GM18861 (cell line): ENCODE data around the gene LRRC14B.
"Not testable (repeated sequence)": the region's sequence is repeated elsewhere in the genome, so short reads cannot be mapped to it uniquely, and the experiment has no call there.

Experiments used
- ATAC-seq: cut with Tn5 transposase; IDR thresholded peaks from one replicate; pipeline ENCODE4 v1.9.1; 2021; ENCODE audit not compliant: unreplicated experiment

LRRC14B gene

DNA sequence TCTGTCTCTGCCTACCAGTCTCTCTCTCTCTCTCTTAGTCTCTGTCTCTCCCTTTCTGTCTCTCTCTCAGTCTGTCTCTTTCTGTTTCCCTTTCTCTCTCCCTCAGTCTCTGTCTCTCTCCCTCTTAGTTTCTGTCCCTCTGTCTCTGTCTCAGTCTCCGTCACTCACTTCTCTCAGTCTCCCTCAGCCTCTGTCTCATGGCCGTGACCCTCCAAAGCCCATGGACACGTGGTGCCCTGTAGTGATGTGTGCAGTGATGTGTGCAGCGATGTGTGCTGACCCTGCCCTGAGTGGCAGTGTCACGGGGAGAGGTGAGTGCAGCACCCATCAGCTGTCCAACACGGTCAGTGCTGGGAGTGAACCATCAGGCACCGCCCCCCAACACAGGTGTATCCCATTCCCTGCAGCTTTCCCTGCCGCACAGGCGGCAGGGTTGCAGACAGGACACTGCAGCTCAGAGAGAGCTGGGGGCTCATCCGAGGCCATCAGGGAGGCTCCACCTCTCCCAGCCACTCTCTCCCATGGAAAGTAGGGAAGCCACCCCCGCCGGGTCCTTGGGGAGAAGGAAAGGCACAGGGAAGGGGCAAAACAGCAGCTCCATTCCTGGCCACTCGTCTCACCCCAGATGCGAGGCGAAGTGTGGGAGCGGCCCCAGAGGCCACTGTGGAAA is 794 bp upstream of the LRRC14B start:
- ATAC-seq = no peak

DNA sequence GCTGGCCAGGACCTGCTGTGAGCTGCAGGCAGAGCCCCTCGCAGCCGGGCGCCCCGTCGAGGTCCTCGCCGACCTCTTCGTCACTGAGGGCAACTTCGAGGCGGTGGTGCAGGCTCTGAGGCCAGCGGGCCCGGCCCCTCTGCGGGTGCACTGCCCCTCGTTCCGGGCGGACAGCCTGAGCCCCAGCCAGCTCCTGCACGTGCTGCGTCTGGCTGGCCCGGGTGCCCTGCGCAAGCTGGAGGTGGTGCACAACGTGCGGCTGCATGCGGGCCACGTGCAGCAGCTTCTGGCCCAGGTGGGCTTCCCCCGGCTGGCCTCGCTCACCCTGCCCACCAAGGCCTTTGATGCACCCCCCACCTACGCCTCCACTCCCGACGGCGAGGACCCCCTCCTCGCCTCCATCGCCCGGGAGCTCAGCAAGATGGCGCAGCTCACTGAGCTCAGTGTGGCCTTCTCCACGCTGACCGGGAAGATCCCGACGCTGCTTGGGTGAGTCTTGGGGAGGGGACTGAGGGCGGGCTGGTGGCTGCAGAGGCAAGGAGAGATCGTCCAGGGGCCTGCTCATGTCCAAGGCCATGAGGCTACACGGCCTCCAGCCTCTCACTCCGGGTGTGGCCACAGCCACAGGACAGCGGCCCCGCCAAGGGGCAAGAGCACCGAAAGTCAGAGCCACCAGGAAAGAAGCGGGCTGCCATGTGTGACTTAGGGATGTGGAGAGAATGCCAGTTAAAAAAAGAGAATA is 825 bp downstream of the LRRC14B start:
- ATAC-seq = no peak

DNA sequence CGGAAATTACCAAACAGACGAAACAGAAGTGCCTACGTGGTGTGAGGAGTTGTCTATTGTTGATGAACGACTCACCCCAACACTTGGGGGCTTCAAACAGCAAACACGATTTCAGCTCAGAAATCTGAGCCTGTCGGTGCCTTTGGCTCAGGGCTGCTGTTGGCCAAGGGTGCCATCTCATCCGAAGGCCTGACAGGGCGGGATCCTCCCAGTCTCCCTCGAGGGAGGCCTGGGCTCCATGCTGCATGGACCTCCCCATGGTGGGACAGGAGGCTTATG is 1.3 kb downstream of the LRRC14B start:
- no peak for ATAC-seq

DNA sequence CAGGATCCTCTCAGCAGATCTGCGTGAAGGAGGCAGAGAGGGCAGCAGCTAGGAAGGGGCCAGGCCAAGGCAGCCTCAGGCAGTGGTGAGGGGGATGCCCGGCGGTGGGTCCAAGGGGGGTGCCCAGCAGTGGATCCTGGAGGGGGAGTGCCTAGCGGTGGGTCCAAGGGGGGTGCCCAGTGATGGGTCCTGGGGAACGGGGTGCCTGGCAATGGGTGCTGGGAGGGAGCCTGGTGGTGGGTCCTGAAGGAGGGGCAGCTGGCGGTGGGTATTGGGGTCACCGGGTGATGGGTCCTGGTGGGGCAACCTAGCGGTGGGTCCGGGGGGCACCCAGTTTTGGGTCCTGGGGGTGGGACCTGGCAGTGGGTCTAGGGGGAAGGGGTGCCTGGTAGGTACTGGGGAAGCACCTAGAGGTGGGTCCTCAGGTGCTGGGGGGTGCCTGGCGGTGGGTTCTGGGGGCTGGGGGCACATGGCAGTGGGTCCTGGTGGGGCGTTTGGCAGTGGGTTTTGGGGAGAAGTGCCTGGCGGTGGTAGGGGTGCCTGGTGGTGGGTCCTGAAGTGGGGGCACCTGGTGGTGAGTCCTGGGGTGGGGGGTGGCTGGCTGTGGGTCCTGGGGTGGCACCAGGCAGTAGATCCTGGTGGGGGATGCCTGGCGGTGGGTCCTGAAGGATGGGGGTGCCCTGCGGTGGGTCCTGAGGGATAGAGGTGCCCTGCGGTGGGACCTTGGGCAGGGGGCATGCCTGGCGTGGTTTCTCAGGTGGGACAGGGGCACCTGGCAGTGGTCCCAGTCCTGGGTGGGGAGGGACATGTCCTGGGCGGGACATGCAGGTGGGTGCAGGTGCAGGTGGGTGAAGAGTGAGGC is 1.9 kb downstream of the LRRC14B start:
- ATAC-seq = no peak

DNA sequence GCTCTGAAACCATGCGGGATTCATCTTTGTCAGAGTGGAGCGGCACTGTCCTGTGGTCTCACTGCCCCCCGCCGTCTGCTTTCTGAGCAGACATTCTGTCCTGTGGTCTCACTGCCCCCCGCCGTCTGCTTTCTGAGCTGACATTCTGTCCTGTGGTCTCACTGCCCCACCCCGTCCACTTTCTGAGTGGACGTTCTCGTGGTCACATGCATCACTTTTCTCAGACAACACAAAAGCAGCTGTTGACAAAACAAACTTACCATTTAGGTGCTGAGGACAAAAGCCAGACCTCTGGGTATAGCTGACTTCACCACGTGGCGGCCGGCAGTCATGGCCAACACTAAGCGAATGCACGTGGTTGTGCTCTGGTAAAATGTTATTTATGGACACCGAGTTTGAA is 2.8 kb downstream of the LRRC14B start:
- ATAC-seq = no peak

DNA sequence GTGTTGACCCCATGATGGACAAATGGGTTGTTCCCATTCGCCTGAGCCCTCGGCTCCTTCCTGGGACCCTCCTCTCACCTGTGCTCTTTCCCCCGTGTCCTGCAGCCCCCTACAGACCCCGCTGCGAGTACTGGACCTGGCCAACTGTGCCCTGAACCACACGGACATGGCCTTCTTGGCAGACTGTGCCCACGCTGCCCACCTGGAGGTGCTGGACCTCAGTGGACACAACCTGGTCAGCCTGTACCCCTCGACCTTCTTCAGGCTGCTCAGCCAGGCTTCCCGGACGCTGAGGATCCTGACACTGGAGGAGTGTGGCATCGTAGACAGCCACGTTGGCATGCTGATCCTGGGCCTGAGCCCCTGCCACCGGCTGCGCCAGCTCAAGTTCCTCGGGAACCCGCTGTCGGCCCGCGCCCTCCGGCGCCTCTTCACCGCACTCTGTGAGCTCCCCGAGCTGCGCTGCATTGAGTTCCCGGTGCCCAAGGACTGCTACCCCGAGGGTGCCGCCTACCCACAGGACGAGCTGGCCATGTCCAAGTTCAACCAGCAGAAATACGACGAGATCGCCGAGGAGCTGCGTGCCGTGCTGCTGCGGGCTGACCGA is 3.4 kb downstream of the LRRC14B start:
- ATAC-seq = no peak

DNA sequence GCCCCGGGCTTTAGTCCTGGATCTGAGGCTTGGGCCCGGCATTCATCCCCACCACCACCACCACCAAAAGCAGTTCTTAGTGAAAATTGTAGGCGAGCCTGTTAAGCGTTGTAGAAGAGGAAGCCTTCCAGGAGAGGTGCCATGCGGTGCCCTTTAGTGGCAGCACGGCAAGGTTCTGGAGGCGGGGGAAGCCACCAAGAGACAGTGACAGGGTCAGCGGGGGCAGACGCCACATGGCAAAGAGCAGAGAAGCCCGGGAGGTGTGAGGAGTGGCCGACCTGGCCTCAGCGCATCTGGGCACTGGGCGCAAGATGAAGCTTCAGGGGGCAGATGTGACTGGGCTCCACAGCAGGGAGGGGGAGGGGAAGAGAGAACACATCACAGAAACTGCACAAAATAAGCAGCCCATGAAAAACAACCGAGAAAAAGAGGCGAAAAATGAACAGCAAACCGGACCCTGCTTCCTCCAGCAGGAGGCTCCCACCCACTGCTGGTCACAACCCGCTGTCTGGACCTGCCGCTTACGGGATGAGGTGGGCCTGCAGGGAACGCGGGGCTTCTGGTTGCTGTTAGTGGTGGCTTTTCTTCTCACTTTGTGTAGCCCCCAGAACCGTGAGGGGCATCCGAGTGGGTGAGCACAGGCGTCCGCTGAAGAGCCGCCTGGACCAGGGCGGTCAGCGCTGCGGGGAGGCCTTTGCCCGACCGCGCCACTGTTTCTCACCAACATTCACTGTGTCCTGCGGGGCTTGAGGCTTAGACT is 4.3 kb downstream of the LRRC14B start:
- no peak for ATAC-seq

- no peak for ATAC-seq
Observed at GRCh38 chr5:196350-196749, 5.1 kb downstream of the LRRC14B start.

GRCh38 chr5:197031-197430 is 5.7 kb downstream of the LRRC14B start:
- not testable (repeated sequence) for ATAC-seq

- no peak for ATAC-seq
Observed at GRCh38 chr5:197892-198489, 6.7 kb downstream of the LRRC14B start.

DNA sequence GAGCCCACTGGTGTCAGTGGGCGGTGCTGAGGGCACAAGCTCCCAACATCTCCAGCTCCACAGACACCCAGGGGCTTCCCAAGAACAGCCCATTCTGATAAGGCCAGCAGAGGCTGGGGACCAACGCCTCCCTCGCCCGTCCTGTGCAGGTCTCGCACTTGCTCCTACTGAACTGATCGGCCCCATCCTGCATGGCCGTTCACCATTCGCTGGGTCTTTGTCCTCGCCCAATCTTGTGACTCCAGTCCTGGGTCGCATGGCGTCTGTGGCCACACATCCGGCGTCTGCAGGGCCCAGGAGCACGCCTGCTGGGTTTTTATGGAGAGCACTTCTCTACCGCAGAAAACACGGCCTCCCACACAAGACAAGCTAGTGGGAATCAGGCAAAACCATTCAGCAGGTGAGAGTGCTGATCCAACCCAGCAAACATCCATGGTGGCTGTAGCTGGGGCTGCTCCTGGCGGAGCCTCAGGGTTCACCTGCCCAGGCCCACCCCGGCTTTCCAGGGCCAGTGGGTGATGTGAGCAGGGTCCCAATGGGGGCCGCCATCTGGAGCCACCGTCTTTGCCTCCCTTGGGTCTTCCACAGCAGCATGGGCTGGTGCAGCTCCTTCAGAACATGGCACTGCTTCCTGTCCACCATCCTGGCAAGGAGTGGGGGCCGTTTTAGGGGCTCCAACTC is 7.4 kb downstream of the LRRC14B start:
- no peak for ATAC-seq

- ATAC-seq = no peak
Observed at GRCh38 chr5:199197-199949, 8.1 kb downstream of the LRRC14B start.

- ATAC-seq = no peak
Observed at GRCh38 chr5:199950-200645, 8.8 kb downstream of the LRRC14B start.

DNA sequence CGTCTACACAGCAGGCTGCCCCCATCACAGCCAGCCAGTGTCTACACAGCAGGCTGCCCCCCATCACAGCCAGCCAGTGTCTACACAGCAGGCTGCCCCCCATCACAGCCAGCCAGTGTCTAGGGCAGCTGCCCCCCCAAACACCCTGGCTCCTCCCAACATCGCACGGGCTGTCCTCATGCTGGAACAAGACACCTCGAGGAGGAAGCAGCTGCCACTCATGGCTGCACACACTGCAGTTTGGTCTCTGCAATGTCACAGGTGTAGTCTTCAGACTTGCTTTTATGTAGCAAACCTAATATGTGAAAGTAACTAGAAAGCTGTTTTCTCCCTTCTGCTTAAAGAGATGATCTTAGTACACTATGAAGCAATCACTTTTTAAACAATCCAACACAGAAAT is 9.7 kb downstream of the LRRC14B start:
- ATAC-seq = no peak

DNA sequence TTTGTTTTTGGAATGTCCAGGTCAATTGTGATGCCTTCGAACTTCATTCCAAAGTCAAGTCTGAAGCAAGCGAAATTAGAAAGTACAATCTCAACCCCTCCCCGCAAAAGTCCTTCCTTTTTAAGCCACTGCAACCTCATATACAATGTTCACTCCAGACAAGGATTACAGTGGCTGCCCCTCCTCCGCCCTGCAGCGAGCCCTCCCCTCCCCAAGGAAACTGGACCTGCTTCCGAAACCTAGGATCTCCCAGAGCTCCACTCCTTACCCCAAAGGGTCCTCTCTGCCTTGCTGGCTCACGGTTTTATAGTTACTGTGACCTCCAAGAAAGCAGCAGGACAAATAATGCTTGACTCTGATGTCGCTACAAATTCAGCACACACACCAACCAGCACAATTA is 10.4 kb downstream of the LRRC14B start:
- ATAC-seq = no peak

DNA sequence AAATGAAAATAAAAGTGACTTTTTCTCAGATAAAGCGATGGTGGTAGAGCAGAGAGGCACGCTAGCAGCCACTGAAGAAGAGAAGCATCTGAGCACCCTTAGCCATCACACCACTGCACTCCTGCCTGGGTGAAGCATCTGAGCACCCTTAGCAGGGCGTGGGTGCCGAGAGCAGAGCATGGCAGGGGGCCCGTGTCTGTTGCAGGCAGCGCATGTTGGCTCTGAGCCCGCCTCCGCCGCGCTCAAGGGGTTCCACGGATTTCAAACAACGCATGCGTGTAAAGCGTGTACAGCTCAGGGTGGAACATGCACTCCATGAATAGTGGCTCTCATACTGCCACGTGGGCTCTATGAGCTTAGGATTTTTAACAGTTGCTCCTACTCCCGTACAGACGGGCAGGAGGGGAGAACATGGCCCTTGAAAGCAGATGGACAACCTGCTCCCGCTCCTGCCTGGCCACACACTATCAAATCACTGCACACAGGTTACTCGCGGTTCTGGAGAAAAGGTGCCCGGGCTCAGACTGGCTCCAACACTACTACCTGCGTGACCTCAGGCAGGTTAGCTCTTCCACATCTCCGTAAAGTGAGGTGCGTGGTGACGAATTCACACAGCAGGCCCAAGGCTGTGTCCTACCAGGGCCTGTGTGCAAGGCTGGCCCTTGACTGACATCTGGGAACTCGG is 12.1 kb downstream of the LRRC14B start:
- ATAC-seq = no peak

- no peak for ATAC-seq
Observed at GRCh38 chr5:204001-204400, 12.7 kb downstream of the LRRC14B start.

DNA sequence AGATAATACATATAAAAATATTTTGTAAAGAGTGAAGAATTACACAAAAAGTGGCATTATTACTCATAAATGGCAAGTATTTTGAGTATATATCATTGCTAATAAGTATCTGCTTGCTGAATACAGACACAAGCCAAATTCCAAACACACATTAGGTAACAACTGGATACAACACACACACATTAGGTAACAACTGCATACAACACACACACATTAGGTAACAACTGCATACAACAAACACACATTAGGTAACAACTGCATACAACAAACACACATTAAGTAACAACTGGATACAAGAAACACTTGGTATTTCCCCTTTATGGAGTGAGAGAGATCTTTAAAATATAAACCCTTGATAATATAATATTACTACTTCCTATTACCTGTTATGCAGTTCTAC is 13.2 kb downstream of the LRRC14B start:
- no peak for ATAC-seq
